HEK293 (cell line): ENCODE results near the gene METTL24.
A peak's percentile ranks its signal among the peaks of the same experiment; 100 is the strongest.

Experiments used
- CTCF ChIA-PET: fragments of 350-600 bp; formaldehyde crosslinking; extraction: SDS; loops from one replicate; lab custom pipeline; 2021; ENCODE audit warnings: antibody characterized with exemption; lab: Yijun Ruan, JAX
- POLR2A ChIA-PET: fragments of 300-600 bp; formaldehyde crosslinking; extraction: SDS; loops from one replicate; lab custom pipeline; 2020; ENCODE audit warnings: antibody characterized with exemption, inconsistent platforms; lab: Yijun Ruan, JAX
- H3K27ac ChIP-seq: fragments of 200-500 bp; sonication (Bioruptor generic); 2 replicates; pipeline ENCODE4 v1.5.1; 2014; ENCODE audit warnings: low read depth, low read length, control low read depth, inconsistent platforms; ENCODE audit errors: extremely low read depth
- H3K36me3 ChIP-seq, 2 experiments: fragments of 200-500 bp in 1 of 2; sonication (Bioruptor generic) in 1 of 2; 1 replicate in 1 of 2; 2 replicates in 1 of 2; pipeline ENCODE4 v1.5.1; 2014 to 2017; ENCODE audit warnings: inconsistent platforms in 2 of 2, low read length in 2 of 2; ENCODE audit not compliant: control insufficient read depth in 2 of 2, insufficient read depth in 1 of 2
- H3K4me1 ChIP-seq: fragments of 200-500 bp; sonication (Bioruptor generic); 2 replicates; pipeline ENCODE4 v1.5.1; 2014; ENCODE audit warnings: mild to moderate bottlenecking, low read length, inconsistent platforms; ENCODE audit not compliant: control insufficient read depth, insufficient read depth
- H3K4me3 ChIP-seq: 2 replicates; pipeline ENCODE4 v1.5.1; 2011; ENCODE audit warnings: low read depth, mild to moderate bottlenecking, control low read depth, low read length, moderate library complexity
- H3K9me3 ChIP-seq: fragments of 200-500 bp; sonication (Bioruptor generic); 2 replicates; pipeline ENCODE4 v1.5.1; 2014; ENCODE audit warnings: low read depth, low read length, inconsistent platforms; ENCODE audit not compliant: control insufficient read depth, insufficient read depth
- GLI4 ChIP-seq: fragments of 450-650 bp; formaldehyde crosslinking; IDR thresholded peaks from 2 replicates; pipeline ENCODE4 v1.5.1; 2016; ENCODE audit warnings: missing biosample characterization, missing genetic modification characterization
- HOXC10 ChIP-seq: sonication (generic); formaldehyde crosslinking; IDR thresholded peaks from 2 replicates; pipeline ENCODE4 v1.8.1; 2023; ENCODE audit warnings: mild to moderate bottlenecking, missing genetic modification reagents
- KLF1 ChIP-seq: fragments of 450-650 bp; formaldehyde crosslinking; IDR thresholded peaks from 2 replicates; pipeline ENCODE4 v1.5.1; 2016; ENCODE audit warnings: missing biosample characterization, missing genetic modification characterization
- RBAK ChIP-seq: fragments of 450-650 bp; formaldehyde crosslinking; IDR thresholded peaks from 2 replicates; pipeline ENCODE4 v1.5.1; 2016; ENCODE audit warnings: missing biosample characterization, missing genetic modification characterization
- ZBTB8A ChIP-seq: fragments of 450-650 bp; formaldehyde crosslinking; IDR thresholded peaks from 2 replicates; pipeline ENCODE4 v1.5.1; 2016; ENCODE audit warnings: missing biosample characterization, missing genetic modification characterization
- ZNF214 ChIP-seq: fragments of 450-650 bp; formaldehyde crosslinking; IDR thresholded peaks from 2 replicates; pipeline ENCODE4 v1.5.1; 2017; ENCODE audit warnings: missing biosample characterization, mild to moderate bottlenecking, missing genetic modification characterization, borderline replicate concordance
- ZNF239 ChIP-seq: fragments of 450-650 bp; formaldehyde crosslinking; IDR thresholded peaks from 2 replicates; pipeline ENCODE4 v1.5.1; 2016; ENCODE audit warnings: missing biosample characterization, missing genetic modification characterization
- ZNF292 ChIP-seq: fragments of 450-650 bp; formaldehyde crosslinking; IDR thresholded peaks from 2 replicates; pipeline ENCODE4 v1.5.1; 2016; ENCODE audit warnings: low read depth, missing biosample characterization, missing genetic modification characterization, borderline replicate concordance
- ZNF311 ChIP-seq: fragments of 450-650 bp; formaldehyde crosslinking; IDR thresholded peaks from 2 replicates; pipeline ENCODE4 v1.5.1; 2017; ENCODE audit warnings: missing biosample characterization, missing genetic modification characterization, borderline replicate concordance
- ZNF544 ChIP-seq: fragments of 450-650 bp; formaldehyde crosslinking; IDR thresholded peaks from 2 replicates; pipeline ENCODE4 v1.5.0; 2017; ENCODE audit warnings: missing biosample characterization, missing genetic modification characterization
- ZNF560 ChIP-seq: fragments of 450-650 bp; formaldehyde crosslinking; IDR thresholded peaks from 2 replicates; pipeline ENCODE4 v1.5.1; 2017; ENCODE audit warnings: missing biosample characterization, missing genetic modification characterization, borderline replicate concordance
- ZNF626 ChIP-seq: fragments of 450-650 bp; sonication (Bioruptor Pico); formaldehyde crosslinking; IDR thresholded peaks from 2 replicates; pipeline ENCODE4 v1.5.1; 2018; ENCODE audit warnings: missing biosample characterization, missing genetic modification characterization, inconsistent platforms
- ZNF660 ChIP-seq: fragments of 450-650 bp; IDR thresholded peaks from 2 replicates; pipeline ENCODE4 v1.5.1; 2018; ENCODE audit warnings: missing biosample characterization, mild to moderate bottlenecking, missing genetic modification characterization
- ZNF701 ChIP-seq: fragments of 450-650 bp; formaldehyde crosslinking; IDR thresholded peaks from 2 replicates; pipeline ENCODE4 v1.5.1; 2016; ENCODE audit warnings: missing biosample characterization, missing genetic modification characterization
- ZSCAN30 ChIP-seq: fragments of 450-650 bp; IDR thresholded peaks from 2 replicates; pipeline ENCODE4 v1.5.1; 2018; ENCODE audit warnings: missing biosample characterization, mild to moderate bottlenecking, missing genetic modification characterization, moderate library complexity
- ZXDB ChIP-seq: fragments of 450-650 bp; formaldehyde crosslinking; IDR thresholded peaks from 2 replicates; pipeline ENCODE4 v1.5.1; 2016; ENCODE audit warnings: missing biosample characterization, missing genetic modification characterization
- TF ChIP-seq, protein P1 (sequence below): fragments of 450-650 bp; formaldehyde crosslinking; IDR thresholded peaks from 2 replicates; pipeline ENCODE4 v1.5.1; 2017; ENCODE audit warnings: missing biosample characterization, mild to moderate bottlenecking, missing genetic modification characterization, moderate library complexity
- TF ChIP-seq, protein P2 (sequence below): fragments of 450-650 bp; formaldehyde crosslinking; IDR thresholded peaks from 2 replicates; pipeline ENCODE4 v1.5.1; 2017; ENCODE audit warnings: missing biosample characterization, missing genetic modification characterization
- TF ChIP-seq, protein P3 (sequence below): fragments of 450-650 bp; formaldehyde crosslinking; IDR thresholded peaks from 2 replicates; pipeline ENCODE4 v1.5.1; 2016; ENCODE audit warnings: missing biosample characterization, missing genetic modification characterization
- TF ChIP-seq, protein P4 (sequence below): fragments of 450-650 bp; formaldehyde crosslinking; IDR thresholded peaks from 2 replicates; pipeline ENCODE4 v1.5.1; 2016; ENCODE audit warnings: missing biosample characterization, missing genetic modification characterization
- TF ChIP-seq, protein P5 (sequence below): fragments of 450-650 bp; formaldehyde crosslinking; IDR thresholded peaks from 2 replicates; pipeline ENCODE4 v1.5.1; 2017; ENCODE audit warnings: missing biosample characterization, missing genetic modification characterization
- TF ChIP-seq, protein P6 (sequence below): fragments of 450-650 bp; formaldehyde crosslinking; IDR thresholded peaks from 2 replicates; pipeline ENCODE4 v1.5.1; 2016; ENCODE audit warnings: missing biosample characterization, missing genetic modification characterization

Gene METTL24

DNA sequence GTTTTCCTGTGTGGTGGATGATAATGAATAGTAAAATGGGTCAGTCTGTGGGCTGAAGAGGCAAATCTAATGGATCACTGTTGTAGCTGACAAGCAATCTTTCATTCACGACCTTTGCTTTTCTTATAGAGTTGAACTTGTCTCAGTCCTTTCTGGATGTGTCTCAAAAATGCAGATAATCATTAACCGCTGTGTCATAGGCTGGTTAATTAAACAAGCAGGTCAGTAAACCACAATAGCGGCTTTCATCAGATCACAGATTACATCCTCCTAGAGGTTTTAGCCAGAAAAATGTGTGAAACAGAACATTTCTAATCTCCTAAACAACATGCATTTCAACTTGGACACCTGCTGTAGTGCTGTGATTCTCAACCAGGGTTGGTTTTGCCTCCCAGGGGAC, 2.5 kb upstream of the METTL24 start:
- H3K36me3 ChIP-seq: no peaks in the 10 kb centered on the region
- H3K4me3 ChIP-seq: no peak overlapping the region
- CTCF ChIA-PET: interaction anchor here (0.6 kb wide), 1 partner anchor 1373 kb away, joined by 8 read pairs; no protein-coding TSS in a partner anchor
- POLR2A ChIA-PET: no interaction called here
- H3K27ac ChIP-seq: no peak overlapping the region
- no peaks in the 10 kb centered on the region; the same call in 1 of the 2 replicates for H3K4me1 ChIP-seq
- H3K9me3 ChIP-seq: no peaks in the 10 kb centered on the region
- TF ChIP-seq ZNF544 (tag by site-specific recombination): no peak
- TF ChIP-seq GLI4 (tag by site-specific recombination): no peak
- TF ChIP-seq ZNF214 (tag by site-specific recombination): no peak
- TF ChIP-seq ZSCAN30 (tag by site-specific recombination): no peak
- TF ChIP-seq ZNF560: no peak
- TF ChIP-seq, protein P1, sequence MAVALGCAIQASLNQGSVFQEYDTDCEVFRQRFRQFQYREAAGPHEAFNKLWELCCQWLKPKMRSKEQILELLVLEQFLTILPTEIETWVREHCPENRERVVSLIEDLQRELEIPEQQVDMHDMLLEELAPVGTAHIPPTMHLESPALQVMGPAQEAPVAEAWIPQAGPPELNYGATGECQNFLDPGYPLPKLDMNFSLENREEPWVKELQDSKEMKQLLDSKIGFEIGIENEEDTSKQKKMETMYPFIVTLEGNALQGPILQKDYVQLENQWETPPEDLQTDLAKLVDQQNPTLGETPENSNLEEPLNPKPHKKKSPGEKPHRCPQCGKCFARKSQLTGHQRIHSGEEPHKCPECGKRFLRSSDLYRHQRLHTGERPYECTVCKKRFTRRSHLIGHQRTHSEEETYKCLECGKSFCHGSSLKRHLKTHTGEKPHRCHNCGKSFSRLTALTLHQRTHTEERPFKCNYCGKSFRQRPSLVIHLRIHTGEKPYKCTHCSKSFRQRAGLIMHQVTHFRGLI (tag by site-specific recombination): no peak
- TF ChIP-seq, protein P2, sequence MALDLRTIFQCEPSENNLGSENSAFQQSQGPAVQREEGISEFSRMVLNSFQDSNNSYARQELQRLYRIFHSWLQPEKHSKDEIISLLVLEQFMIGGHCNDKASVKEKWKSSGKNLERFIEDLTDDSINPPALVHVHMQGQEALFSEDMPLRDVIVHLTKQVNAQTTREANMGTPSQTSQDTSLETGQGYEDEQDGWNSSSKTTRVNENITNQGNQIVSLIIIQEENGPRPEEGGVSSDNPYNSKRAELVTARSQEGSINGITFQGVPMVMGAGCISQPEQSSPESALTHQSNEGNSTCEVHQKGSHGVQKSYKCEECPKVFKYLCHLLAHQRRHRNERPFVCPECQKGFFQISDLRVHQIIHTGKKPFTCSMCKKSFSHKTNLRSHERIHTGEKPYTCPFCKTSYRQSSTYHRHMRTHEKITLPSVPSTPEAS (tag by site-specific recombination): no peak
- no peak for TF ChIP-seq RBAK
- TF ChIP-seq, protein P3, sequence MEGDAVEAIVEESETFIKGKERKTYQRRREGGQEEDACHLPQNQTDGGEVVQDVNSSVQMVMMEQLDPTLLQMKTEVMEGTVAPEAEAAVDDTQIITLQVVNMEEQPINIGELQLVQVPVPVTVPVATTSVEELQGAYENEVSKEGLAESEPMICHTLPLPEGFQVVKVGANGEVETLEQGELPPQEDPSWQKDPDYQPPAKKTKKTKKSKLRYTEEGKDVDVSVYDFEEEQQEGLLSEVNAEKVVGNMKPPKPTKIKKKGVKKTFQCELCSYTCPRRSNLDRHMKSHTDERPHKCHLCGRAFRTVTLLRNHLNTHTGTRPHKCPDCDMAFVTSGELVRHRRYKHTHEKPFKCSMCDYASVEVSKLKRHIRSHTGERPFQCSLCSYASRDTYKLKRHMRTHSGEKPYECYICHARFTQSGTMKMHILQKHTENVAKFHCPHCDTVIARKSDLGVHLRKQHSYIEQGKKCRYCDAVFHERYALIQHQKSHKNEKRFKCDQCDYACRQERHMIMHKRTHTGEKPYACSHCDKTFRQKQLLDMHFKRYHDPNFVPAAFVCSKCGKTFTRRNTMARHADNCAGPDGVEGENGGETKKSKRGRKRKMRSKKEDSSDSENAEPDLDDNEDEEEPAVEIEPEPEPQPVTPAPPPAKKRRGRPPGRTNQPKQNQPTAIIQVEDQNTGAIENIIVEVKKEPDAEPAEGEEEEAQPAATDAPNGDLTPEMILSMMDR (tag by site-specific recombination): no peak

DNA sequence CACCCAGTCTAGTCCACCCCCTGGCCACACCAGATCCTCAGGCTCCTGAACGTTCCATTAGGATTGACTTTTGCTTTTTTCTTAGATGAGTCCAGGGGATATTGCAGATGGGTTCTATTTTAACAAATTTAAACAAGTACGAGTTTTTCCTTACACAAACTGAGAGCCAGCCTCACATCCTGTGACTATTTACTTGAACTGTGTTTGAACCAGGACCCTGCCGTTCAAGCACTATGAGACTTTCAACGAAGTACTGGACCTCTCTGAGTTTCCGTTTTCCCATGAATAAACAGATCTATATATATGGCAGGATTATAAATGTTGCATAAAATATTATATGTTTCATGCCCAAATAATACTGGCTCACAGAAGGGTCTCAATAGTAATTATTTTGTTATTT, 1.4 kb upstream of the METTL24 start:
- H3K36me3 ChIP-seq: no peaks in the 10 kb centered on the region
- ChIA-PET CTCF (interaction anchor here (1.2 kb wide), 1 partner anchor 181 kb away, joined by 5 read pairs; no protein-coding TSS in a partner anchor), POLR2A (no interaction called here)
- no peak overlapping the region for H3K27ac ChIP-seq
- H3K9me3 ChIP-seq: no peaks in the 10 kb centered on the region
- TF ChIP-seq ZBTB8A (tag by site-specific recombination) (no peak), ZNF292 (no peak)
- no peaks in the 10 kb centered on the region; the same call in 1 of the 2 replicates for H3K4me1 ChIP-seq
- H3K4me3 ChIP-seq: no peak overlapping the region

DNA sequence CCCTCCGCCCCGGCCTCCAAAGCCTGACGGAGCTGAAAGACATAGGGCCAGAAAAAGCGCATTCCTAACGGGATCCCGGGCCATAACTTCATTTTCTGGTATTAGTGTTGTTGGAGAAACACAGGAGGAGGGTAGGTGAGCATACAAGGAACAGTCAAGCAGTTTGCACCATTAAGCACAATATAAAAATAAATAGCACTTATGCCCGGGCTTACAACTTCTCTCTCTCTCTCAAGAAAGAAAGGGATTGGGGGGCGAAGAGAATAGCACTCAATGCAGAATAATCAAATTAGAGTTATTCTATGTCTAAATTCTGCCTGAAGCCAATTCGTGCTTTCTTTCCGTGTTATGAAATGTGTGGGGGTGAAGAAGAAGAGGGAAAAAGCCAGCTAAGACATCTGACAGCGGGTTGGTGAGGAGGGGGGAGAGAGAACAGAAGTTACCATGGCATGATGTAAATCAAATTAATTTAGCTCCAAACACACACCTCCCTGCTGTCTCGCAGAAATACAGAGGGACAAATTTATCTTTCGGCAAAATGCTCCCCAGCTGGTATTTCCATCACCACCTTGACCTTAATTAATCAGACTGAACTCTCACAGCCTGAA, 508 bp upstream of the METTL24 start:
- H3K9me3 ChIP-seq: no peaks in the 10 kb centered on the region
- CTCF ChIA-PET: interaction anchor here (0.8 to 1.2 kb wide), 2 partner anchors 180 to 850 kb away, joined by 3 to 5 read pairs; no protein-coding TSS in a partner anchor
- POLR2A ChIA-PET: no interaction called here
- no peaks in the 10 kb centered on the region for H3K36me3 ChIP-seq
- no peaks in the 10 kb centered on the region; the same call in 1 of the 2 replicates for H3K4me1 ChIP-seq
- H3K4me3 ChIP-seq: no peak overlapping the region
- H3K27ac ChIP-seq: peak overlapping the region; percentile 61; the same call in 1 of the 2 replicates
- TF ChIP-seq KLF1 (no peak), ZNF701 (tag by site-specific recombination) (no peak), HOXC10 (CRISPR knock-in tag) (no peak), ZNF626 (no peak), ZNF311 (tag by site-specific recombination) (no peak), ZNF239 (no peak), ZXDB (tag by site-specific recombination) (no peak), ZNF660 (no peak)
- TF ChIP-seq, protein P4, sequence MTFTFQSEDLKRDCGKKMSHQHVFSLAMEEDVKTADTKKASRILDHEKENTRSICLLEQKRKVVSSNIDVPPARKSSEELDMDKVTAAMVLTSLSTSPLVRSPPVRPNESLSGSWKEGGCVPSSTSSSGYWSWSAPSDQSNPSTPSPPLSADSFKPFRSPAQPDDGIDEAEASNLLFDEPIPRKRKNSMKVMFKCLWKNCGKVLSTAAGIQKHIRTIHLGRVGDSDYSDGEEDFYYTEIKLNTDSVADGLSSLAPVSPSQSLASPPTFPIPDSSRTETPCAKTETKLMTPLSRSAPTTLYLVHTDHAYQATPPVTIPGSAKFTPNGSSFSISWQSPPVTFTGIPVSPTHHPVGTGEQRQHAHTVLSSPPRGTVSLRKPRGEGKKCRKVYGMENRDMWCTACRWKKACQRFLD (tag by site-specific recombination): no peak
- TF ChIP-seq, protein P5, sequence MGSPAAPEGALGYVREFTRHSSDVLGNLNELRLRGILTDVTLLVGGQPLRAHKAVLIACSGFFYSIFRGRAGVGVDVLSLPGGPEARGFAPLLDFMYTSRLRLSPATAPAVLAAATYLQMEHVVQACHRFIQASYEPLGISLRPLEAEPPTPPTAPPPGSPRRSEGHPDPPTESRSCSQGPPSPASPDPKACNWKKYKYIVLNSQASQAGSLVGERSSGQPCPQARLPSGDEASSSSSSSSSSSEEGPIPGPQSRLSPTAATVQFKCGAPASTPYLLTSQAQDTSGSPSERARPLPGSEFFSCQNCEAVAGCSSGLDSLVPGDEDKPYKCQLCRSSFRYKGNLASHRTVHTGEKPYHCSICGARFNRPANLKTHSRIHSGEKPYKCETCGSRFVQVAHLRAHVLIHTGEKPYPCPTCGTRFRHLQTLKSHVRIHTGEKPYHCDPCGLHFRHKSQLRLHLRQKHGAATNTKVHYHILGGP: no peak
- TF ChIP-seq, protein P6, sequence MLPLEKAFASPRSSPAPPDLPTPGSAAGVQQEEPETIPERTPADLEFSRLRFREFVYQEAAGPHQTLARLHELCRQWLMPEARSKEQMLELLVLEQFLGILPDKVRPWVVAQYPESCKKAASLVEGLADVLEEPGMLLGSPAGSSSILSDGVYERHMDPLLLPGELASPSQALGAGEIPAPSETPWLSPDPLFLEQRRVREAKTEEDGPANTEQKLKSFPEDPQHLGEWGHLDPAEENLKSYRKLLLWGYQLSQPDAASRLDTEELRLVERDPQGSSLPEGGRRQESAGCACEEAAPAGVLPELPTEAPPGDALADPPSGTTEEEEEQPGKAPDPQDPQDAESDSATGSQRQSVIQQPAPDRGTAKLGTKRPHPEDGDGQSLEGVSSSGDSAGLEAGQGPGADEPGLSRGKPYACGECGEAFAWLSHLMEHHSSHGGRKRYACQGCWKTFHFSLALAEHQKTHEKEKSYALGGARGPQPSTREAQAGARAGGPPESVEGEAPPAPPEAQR (tag by site-specific recombination): no peak
